ENCODE measurements around the gene RRAS2.
"Not testable (repeated sequence)": the region's sequence is repeated elsewhere in the genome, so short reads cannot be mapped to it uniquely, and the experiment has no call there.

RRAS2 gene

GRCh38 chr11:14358729-14359439, at the start of gene RRAS2:
Gene RRAS2, minus strand, starts transcription at chr11:14359183. Its CDS starts 313 bp downstream, at chr11:14358870.
- peak; percentile 60 to 80 for DNase-seq (ENCODE audit: low read depth in 2 of 2)

DNA sequence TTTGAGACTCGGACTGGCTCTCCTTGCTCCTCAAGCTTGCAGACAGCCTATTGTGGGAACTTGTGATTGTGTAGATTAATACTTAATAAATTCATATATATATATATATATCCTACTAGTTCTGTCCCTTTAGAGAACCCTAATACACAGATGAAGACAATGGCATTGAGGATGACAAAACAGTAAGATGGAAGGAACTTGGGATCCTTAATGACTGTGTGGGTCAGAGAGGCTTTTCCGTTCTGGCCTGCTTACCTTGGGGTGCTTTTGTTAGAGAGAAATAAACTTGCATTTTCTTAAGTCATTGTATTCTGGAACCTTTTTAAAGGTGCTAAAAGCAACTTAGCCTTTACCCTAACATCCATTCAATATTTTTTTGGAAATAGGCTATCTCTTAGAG, 49.6 kb upstream of the RRAS2 start:
- no peak for DNase-seq (ENCODE audit: low read depth in 2 of 2)

DNA sequence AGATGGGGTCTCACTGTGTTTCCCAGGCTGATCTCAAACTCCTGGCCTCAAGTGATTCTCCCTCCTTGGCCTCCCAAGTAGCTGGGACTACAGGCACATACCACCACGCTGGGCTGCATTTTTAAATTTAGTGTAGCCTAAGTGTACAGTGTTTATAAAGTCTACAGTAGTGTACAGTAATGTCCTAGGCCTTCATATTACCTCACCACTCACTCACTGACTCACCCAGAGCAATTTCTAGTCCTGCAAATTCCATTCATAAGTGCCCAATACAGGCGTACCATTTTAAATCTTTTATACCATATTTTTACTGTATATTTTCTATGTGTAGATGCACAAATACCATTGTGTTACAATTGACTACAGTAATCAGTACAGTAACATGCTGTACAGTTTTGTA, 47.1 kb upstream of the RRAS2 start:
- not testable (repeated sequence) for DNase-seq (ENCODE audit: low read depth in 2 of 2)

DNA sequence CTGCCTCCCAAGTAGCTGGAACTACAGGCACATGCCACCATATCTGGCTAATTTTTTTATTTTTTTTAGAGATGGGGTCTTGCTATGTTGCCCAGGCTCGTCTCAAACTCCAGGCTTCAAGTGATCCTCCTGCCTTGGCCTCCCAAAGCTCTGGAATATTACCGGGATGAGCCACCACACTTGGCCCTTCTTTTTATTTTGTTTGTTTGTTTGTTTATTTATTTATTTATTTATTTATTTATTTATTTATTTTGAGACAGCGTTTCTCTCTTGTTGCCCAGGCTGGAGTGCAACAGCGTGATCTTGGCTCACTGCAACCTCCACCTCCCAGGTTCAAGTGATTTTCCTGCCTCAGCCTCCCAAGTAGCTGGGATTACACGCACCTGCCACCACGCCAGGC, 44.5 kb upstream of the RRAS2 start:
- not testable (repeated sequence) for DNase-seq (ENCODE audit: low read depth in 2 of 2)

DNA sequence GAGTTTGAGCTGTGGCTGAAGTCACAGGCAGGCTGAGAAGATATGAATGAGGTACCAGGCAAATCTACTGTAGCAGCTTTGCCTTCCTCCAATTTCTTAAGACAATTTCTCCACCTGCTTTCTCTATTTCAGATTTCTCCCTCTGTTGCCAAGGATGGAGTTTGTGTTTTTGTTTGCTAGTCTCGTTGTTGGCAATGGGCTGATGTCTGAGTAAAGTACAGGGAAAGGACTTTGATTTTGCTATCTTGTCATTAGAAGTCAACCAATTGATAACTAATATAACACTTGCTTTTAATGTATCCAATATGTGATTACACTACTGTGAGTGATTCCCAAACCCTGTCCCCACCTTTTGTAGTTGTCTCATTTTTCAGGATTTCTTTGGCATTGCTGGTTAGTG, 40.1 kb upstream of the RRAS2 start:
- no peak for DNase-seq (ENCODE audit: low read depth in 2 of 2)

DNA sequence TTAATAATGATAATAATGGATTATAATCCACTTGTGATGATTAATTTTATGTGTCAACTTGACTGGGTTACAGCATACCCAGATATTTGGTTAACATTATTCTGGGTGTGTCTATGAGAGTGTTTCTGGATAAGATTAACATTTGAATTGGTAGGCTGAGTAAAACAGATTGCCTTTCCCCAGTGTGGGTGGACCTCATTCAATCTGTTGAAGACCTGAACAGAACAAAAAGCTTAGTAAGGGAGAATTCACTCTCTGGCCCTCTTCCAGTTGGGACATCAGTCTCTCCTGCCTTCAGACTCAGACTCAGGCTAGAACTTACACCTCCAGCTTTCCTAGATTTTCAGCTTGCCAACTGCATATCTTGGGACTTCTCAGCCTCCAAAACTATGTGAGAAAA, 37.3 kb upstream of the RRAS2 start:
- no peak for DNase-seq (ENCODE audit: low read depth in 2 of 2)

GRCh38 chr11:14393889-14394288, 34.9 kb upstream of the RRAS2 start:
- no peak for DNase-seq (ENCODE audit: low read depth in 2 of 2)

DNA sequence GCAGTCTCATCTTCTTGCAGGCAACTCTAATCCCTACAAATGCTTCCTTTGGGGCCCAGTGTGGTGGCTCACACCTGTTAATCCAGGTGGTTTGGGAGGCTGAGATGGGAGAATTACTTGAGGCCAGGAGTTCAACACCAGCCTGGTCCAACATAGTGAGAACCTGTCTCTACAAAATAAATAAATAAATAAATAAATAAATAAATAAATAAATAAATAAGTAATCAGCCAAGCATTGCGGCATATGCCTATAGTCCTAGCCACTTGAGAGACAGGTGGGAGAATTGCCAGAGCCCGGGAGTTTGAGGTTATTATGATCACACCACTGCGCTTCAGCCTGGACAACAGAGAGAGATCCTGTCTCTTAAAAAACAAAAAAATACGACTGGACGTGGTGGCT, 34.1 kb upstream of the RRAS2 start:
- no peak for DNase-seq (ENCODE audit: low read depth in 2 of 2)

DNA sequence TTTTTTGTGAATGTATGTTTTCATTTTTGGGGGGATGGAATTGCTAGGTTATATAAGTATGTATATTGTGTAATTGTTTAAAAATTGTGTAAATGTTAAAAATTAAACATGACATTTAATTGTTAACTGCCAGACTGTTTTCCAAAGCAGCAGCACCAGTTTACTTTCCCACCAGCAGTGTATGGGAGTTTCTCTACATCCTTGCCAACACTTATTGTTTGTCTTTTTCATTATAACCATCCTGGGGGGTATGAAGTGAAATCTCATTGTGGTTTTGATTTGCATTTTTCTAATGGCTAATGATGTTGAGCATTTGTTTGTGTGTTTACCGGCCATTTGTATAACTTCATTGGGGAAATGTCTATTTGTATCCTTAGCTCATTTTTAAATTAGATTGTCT, 31.7 kb upstream of the RRAS2 start:
- no peak for DNase-seq (ENCODE audit: low read depth in 2 of 2)

DNA sequence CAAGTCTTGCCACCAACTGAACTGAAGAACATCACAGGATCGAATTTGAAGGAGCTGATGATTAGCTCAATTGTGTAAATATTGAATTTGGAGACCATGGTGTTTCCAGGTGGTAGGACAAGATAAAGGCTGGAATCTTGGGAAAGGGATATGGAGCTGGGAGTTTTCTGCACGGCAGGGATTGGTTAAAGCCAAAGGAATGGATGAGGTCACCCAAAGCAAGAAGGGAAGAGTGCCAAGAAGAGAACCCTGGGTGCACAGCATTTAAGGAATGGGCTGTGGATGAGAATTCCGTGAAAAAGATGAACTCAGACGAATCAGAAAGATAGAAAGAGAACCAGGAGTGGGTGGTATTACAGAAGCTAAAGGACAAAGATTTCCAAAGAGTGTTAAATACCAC, 29.4 kb upstream of the RRAS2 start:
- no peak for DNase-seq (ENCODE audit: low read depth in 2 of 2)

GRCh38 chr11:14386895-14387480, 28.0 kb upstream of the RRAS2 start:
- DNase-seq (ENCODE audit: low read depth in 2 of 2) = no peak

- DNase-seq (ENCODE audit: low read depth in 2 of 2) = no peak
Measured at GRCh38 chr11:14386081-14386480, 27.1 kb upstream of the RRAS2 start.

- no peak for DNase-seq (ENCODE audit: low read depth in 2 of 2)
Measured at GRCh38 chr11:14384338-14384737, 25.4 kb upstream of the RRAS2 start.

- no peak for DNase-seq (ENCODE audit: low read depth in 2 of 2)
Measured at GRCh38 chr11:14381968-14382367, 23.0 kb upstream of the RRAS2 start.

DNA sequence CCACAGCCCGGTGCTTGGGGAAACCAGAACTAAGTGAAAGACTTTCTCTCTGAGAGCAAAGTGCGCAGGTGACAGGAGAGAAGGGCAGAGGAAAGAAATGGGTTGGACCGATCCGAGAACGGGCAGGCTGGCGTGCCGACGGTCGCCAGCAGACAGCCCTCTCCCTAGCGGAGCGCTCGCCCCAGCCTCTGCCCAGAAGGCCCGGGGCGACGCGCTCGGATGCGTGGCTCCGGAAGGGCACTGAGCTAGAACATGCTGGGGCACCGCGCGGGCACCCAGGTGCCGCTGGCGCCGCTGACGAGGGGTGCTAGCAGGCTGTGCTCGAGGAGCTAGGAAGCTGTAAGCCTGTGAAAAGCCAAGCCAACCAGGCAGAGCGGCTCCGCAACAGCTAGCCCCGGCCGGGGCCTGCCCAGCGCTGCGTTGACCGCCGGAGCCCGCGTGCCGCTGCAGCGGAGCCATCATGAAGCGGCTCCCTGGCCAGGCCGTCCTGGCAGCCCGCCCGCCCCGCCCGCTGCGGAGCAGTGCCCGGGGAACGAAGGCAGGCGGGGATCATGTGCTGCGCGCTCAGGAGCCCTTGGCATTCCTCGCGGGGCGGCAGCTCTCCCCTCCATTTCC, 22.1 kb upstream of the RRAS2 start:
- DNase-seq (ENCODE audit: low read depth in 2 of 2) = peak in 1 of 2 donors; percentile 33

DNA sequence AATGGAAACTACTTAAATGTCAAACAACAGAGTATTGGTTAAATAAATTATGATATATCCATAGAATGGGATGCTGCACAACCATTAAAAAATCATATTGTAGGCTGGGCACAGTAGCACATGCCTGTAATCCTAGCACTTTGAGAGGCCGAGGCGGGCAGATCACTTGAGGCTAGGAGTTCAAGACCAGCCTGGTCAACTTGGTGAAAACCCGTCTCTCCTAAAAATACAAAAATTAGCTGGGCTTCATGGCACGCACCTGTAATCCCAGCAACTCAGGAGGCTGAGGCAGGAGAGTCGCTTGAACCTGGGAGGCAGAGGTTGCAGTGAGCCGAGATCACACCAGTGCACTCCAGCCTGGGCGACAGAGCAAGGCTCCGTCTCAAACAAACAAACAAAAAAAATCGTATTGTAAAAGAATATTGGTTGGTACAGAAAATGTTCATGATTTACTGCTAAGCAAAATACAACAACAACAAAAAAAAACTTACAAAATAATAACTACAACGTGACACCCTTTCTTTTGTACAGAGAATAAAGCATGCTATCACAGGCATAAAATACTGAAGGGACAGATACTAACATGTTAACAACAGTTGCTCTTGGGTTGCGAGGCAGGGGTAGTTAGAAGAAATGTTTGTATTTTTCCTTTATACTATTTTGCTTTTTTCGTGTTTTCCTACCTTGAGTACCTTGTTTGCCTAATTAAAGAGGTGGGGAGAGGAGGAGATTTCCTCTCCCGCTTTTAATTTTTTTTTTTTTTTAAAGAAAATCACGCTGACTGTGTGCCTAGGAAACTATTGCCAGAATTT, 21.3 kb upstream of the RRAS2 start:
- no peak for DNase-seq (ENCODE audit: low read depth in 2 of 2)

DNA sequence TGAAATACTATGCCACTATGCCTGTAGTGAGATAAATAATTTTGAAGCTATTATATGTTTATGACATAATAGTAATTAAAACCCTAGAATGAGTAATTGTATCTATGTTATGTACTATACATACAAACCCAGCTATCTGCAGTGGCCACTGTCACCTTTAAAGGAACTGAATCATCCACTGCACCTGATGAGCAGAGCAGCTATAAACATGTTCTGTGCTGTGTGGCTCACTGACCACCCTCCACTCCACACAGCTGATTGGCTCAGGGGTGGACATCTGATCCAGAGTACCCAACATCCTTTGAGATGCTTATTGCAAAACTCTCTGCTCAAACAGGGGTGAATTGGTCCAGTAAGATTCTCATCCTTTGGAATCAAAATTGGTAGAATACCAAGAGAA, 19.2 kb upstream of the RRAS2 start:
- no peak for DNase-seq (ENCODE audit: low read depth in 2 of 2)

DNA sequence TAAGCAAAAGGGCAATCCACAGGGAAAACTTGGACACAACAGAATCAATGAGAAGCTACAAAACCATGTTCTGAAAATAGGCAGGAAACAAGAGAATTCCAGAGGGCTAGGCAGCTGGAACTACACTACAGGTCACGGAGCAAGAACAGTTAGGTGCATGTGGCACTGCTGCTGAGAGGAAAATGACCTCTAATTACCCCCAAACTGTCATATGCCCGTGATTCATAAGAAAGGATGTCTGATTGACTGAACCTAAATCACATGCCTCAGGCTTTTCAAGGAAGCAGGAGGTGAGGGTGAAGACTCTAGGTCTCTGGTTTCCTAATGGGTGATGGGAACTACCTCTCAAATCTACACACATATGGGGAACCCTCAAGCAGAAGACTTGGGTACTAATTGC, 17.9 kb upstream of the RRAS2 start:
- no peak for DNase-seq (ENCODE audit: low read depth in 2 of 2)

GRCh38 chr11:14374922-14375830, 16.2 kb upstream of the RRAS2 start:
- no peak for DNase-seq (ENCODE audit: low read depth in 2 of 2)

DNA sequence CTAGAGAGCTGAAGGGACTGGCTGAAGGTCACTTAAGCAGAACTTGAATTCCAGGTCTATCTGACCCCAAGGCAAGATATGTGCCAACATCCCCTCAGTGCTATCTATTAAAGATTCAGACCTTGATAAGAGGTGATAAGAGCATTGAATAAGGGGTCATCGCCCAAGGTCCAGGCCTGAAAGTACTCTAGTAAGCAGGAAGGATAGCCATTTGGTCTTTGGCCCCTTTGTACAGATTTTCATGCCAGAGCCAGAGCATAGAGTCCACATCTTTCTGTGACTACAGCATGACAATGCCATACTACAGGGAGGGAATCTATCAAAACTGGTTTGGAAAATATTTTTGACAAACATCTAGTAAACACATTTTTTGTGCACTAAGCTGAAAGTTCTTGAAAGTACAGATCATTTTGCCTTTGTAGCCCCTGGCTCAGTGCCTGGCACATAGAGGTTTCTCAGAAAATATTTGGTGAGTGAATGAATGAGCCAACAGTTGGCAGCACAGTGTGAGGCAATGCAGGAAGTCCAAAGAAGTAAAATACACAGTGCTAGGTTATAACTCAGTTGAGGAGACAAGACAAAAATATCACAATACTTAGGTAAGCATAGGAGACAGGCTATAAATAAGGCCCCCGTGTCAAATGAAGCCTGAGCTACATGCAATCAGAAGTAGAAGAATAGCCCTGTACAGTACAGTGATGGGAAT, 15.1 kb upstream of the RRAS2 start:
- DNase-seq (ENCODE audit: low read depth in 2 of 2) = no peak

GRCh38 chr11:14372011-14372410, 13.0 kb upstream of the RRAS2 start:
- DNase-seq (ENCODE audit: low read depth in 2 of 2) = no peak

Data from stimulated activated CD8-positive, alpha-beta memory T cell treated with anti-CD3 and anti-CD28 coated beads, Interleukin-7, amount 100 ng/mL, for 4 hours (primary cell).